GM12873 (cell line): ENCODE data around the gene FBXL16.

Source experiments
- CTCF ChIP-seq: IDR thresholded peaks from 2 replicates; pipeline ENCODE4 v1.5.1; 2012; ENCODE audit warnings: low read depth, mild to moderate bottlenecking, moderate library complexity, low read length, control low read depth; ENCODE audit not compliant: insufficient read depth; ENCODE audit errors: missing control alignments

FBXL16 gene

GRCh38 chr16:719815-720446 is 14.3 kb upstream of the FBXL16 start:
- peak; percentile 48 for TF ChIP-seq CTCF

GRCh38 chr16:718922-719321 is 13.3 kb upstream of the FBXL16 start:
- TF ChIP-seq CTCF: no peak

- no peak for TF ChIP-seq CTCF
Measured at GRCh38 chr16:718389-718788, 12.8 kb upstream of the FBXL16 start.

GRCh38 chr16:717450-718245 is 12.0 kb upstream of the FBXL16 start:
- TF ChIP-seq CTCF: no peak

- TF ChIP-seq CTCF: no peak
Measured at GRCh38 chr16:716768-717325, 11.2 kb upstream of the FBXL16 start.

GRCh38 chr16:716200-716568 is 10.6 kb upstream of the FBXL16 start:
- TF ChIP-seq CTCF: no peak

- TF ChIP-seq CTCF: peak; percentile 13
Measured at GRCh38 chr16:715477-716199, 10.0 kb upstream of the FBXL16 start.
